Suppressor macrophage treated with lipopolysaccharide for 1 hour (primary cell): Measurements from ENCODE around the gene ITGA2.

Source experiments
- DNase-seq, 3 donors: peaks; one replicate each; pipeline ENCODE4 v3.0.0-alpha.2; 2020 to 2022

Gene ITGA2

GRCh38 chr5:53022930-53023511 is 33.9 kb downstream of the ITGA2 start:
- DNase-seq = no peak

GRCh38 chr5:53023969-53024368 is 34.8 kb downstream of the ITGA2 start:
- peak; percentile 82 to 98 (median 97) for DNase-seq

GRCh38 chr5:53024535-53024934 is 35.4 kb downstream of the ITGA2 start:
- peak in 1 of 3 donors; percentile 22 for DNase-seq

- DNase-seq = no peak
Measured at GRCh38 chr5:53025487-53025886, 36.3 kb downstream of the ITGA2 start.

GRCh38 chr5:53027913-53028312 is 38.8 kb downstream of the ITGA2 start:
- peak; percentile 36 to 70 (median 39) for DNase-seq

- DNase-seq = peak in 1 of 3 donors; percentile 31
Measured at GRCh38 chr5:53029608-53030007, 40.5 kb downstream of the ITGA2 start.

- no peak for DNase-seq
Measured at GRCh38 chr5:53030893-53031292, 41.7 kb downstream of the ITGA2 start.

GRCh38 chr5:53031695-53032096 is 42.5 kb downstream of the ITGA2 start:
- peak; percentile 57 to 80 (median 75) for DNase-seq

GRCh38 chr5:53032188-53032587 is 43.0 kb downstream of the ITGA2 start:
- DNase-seq = no peak

- no peak for DNase-seq
Measured at GRCh38 chr5:53034832-53035231, 45.7 kb downstream of the ITGA2 start.

GRCh38 chr5:53035868-53036381 is 46.8 kb downstream of the ITGA2 start:
- DNase-seq = peak; percentile 38 to 55 (median 54)

GRCh38 chr5:53037141-53037859 is 48.1 kb downstream of the ITGA2 start:
- DNase-seq = peak; percentile 30 to 61 (median 52)

GRCh38 chr5:53038196-53038847 is 49.2 kb downstream of the ITGA2 start:
- DNase-seq = no peak

GRCh38 chr5:53039855-53040254 is 50.7 kb downstream of the ITGA2 start:
- no peak for DNase-seq

GRCh38 chr5:53041071-53041692 is 52.0 kb downstream of the ITGA2 start:
- DNase-seq = no peak

GRCh38 chr5:53041740-53042139 is 52.6 kb downstream of the ITGA2 start:
- no peak for DNase-seq

GRCh38 chr5:53045263-53045662 is 56.1 kb downstream of the ITGA2 start:
- peak in 1 of 3 donors; percentile 24 for DNase-seq

- no peak for DNase-seq
Measured at GRCh38 chr5:53048248-53048647, 59.1 kb downstream of the ITGA2 start.

GRCh38 chr5:53052499-53052898 is 63.3 kb downstream of the ITGA2 start:
- DNase-seq = no peak

- DNase-seq = no peak
Measured at GRCh38 chr5:53053364-53053763, 64.2 kb downstream of the ITGA2 start.

GRCh38 chr5:53055365-53055764 is 66.2 kb downstream of the ITGA2 start:
- no peak for DNase-seq

GRCh38 chr5:53059281-53059680 is 70.1 kb downstream of the ITGA2 start:
- DNase-seq = peak in 1 of 3 donors; percentile 17

- peak in 2 of 3 donors; percentile 13 to 24 for DNase-seq
Measured at GRCh38 chr5:53063176-53063575, 74.0 kb downstream of the ITGA2 start.
